GM12878 (cell line): ENCODE data around the gene SEC24C. TPM values are rescaled to one million over a fixed set of nuclear protein-coding genes. Genes with fewer than 3 reads are reported as not detected.

Source experiments
- ATAC-seq: fragments of 200-7000 bp; cut with Tn5 transposase; 3 replicates; pipeline ENCODE4 v1.9.1; 2020; ENCODE audit warnings: mild to moderate bottlenecking, moderate library complexity
- BruUV-seq: library from RNA; stranded (reverse); fragments of 400-500 nt; replicated peaks from 2 replicates; lab custom pipeline; 2021; lab: Mats Ljungman, UMichigan
- CTCF ChIA-PET: fragments of 300-600 bp; sonication (Branson Sonifier 250); formaldehyde crosslinking; extraction: SDS; loops from one replicate; lab custom pipeline; 2021; ENCODE audit warnings: inconsistent platforms; lab: Yijun Ruan, JAX
- POLR2A ChIA-PET: fragments of 350-600 bp; formaldehyde crosslinking; extraction: SDS; loops from one replicate; lab custom pipeline; 2021; ENCODE audit warnings: inconsistent platforms; lab: Charles Lee
- RAD21 ChIA-PET: fragments of 300-600 bp; sonication (Branson Sonifier 250); formaldehyde crosslinking; loops from one replicate; lab custom pipeline; 2023; ENCODE audit warnings: antibody characterized with exemption; ENCODE audit not compliant: unreplicated experiment; lab: Charles Lee
- SMC1A ChIA-PET: fragments of 300-600 bp; sonication (Branson Sonifier 250); formaldehyde crosslinking; loops from one replicate; lab custom pipeline; 2023; ENCODE audit not compliant: unreplicated experiment, uncharacterized antibody; lab: Charles Lee
- DNase-seq: peaks from one replicate; pipeline ENCODE4 v3.0.0-alpha.2; 2011; ENCODE audit warnings: low read depth, low spot score
- FAIRE-seq: peaks from 3 replicates; lab custom pipeline; 2011; peaks lifted over from hg19 to GRCh38; lab: Jason Lieb, UNC
- H2AFZ ChIP-seq: 2 replicates; pipeline ENCODE4 v1.6.0; 2011; ENCODE audit warnings: low read depth, low read length, control low read depth; ENCODE audit not compliant: control insufficient read depth
- H3K27ac ChIP-seq: 2 replicates; pipeline ENCODE4 v1.5.1; 2011; ENCODE audit warnings: control low read depth; ENCODE audit not compliant: control insufficient read depth, insufficient read depth
- H3K27me3 ChIP-seq, 2 experiments: replicated peaks in 1 of 2; 2 replicates each; pipeline versions ENCODE4 v1.6.0 to v1.6.1; 2011; ENCODE audit warnings: low read length in 1 of 2; ENCODE audit not compliant: control insufficient read depth in 2 of 2, insufficient read depth in 2 of 2
- H3K36me3 ChIP-seq, 2 experiments: 2 replicates each; pipeline ENCODE4 v1.5.1; 2011; ENCODE audit warnings: low read length in 1 of 2; ENCODE audit not compliant: control insufficient read depth in 2 of 2, insufficient read depth in 2 of 2
- H3K4me1 ChIP-seq: 2 replicates; pipeline ENCODE4 v1.6.1; 2011; ENCODE audit warnings: mild to moderate bottlenecking, low read length, moderate library complexity, mixed read lengths; ENCODE audit not compliant: control insufficient read depth, insufficient read depth
- H3K4me2 ChIP-seq: 2 replicates; pipeline ENCODE4 v1.6.0; 2011; ENCODE audit warnings: control low read depth; ENCODE audit not compliant: control insufficient read depth, insufficient read depth
- H3K4me3 ChIP-seq: fragments of 200-600 bp; sonication (generic); 2 replicates; pipeline ENCODE4 v1.5.1; 2016
- H3K79me2 ChIP-seq: 2 replicates; pipeline ENCODE4 v1.6.0; 2011; ENCODE audit warnings: low read length; ENCODE audit not compliant: control insufficient read depth, insufficient read depth
- H3K9ac ChIP-seq: 2 replicates; pipeline ENCODE4 v1.8.0; 2011; ENCODE audit warnings: low read length, control low read depth, mixed read lengths; ENCODE audit not compliant: control insufficient read depth, insufficient read depth
- H3K9me3 ChIP-seq: replicated peaks from 3 replicates; pipeline ENCODE4 v1.5.1; 2011; ENCODE audit warnings: mild to moderate bottlenecking, low read length; ENCODE audit not compliant: control insufficient read depth, insufficient read depth
- H4K20me1 ChIP-seq: 2 replicates; pipeline ENCODE4 v1.6.0; 2011; ENCODE audit not compliant: control insufficient read depth, insufficient read depth
- ATF2 ChIP-seq: IDR thresholded peaks from 2 replicates; pipeline ENCODE4 v1.6.1; 2012; ENCODE audit warnings: low read length, inconsistent platforms
- BHLHE40 ChIP-seq, 2 experiments: fragments of 450-650 bp in 1 of 2; IDR thresholded peaks; 2 replicates each; pipeline ENCODE4 v1.6.1; 2011 to 2017; ENCODE audit warnings: low read depth in 2 of 2, borderline replicate concordance in 1 of 2, improper control_type of control experiment in 1 of 2, low read length in 1 of 2, mild to moderate bottlenecking in 1 of 2
- CTCF ChIP-seq, 3 experiments: IDR thresholded peaks in 2 of 3; conservative IDR thresholded peaks in 1 of 3; 2 replicates each; pipeline ENCODE4 v1.5.1; 2011; ENCODE audit warnings: low read depth in 3 of 3, low read length in 3 of 3, mild to moderate bottlenecking in 3 of 3, control low read depth in 2 of 3, moderate library complexity in 2 of 3, inconsistent platforms in 1 of 3, mixed read lengths in 1 of 3; ENCODE audit not compliant: control insufficient read depth in 2 of 3, insufficient read depth in 1 of 3; ENCODE audit errors: extremely low read depth in 1 of 3
- FOXM1 ChIP-seq: IDR thresholded peaks from 2 replicates; pipeline ENCODE4 v1.6.1; 2012; ENCODE audit warnings: low read depth, mild to moderate bottlenecking, inconsistent platforms, low read length, moderate library complexity
- HDAC2 ChIP-seq: fragments of 200-600 bp; sonication (generic); IDR thresholded peaks from 2 replicates; pipeline ENCODE4 v1.6.1; 2017
- MYB ChIP-seq: fragments of 150-350 bp; IDR thresholded peaks from 2 replicates; pipeline ENCODE4 v1.6.1; 2014; ENCODE audit warnings: mild to moderate bottlenecking, low read depth, low read length, borderline replicate concordance
- PRDM15 ChIP-seq: fragments of 450-650 bp; formaldehyde crosslinking; IDR thresholded peaks from 2 replicates; pipeline ENCODE4 v1.4.0; 2020; ENCODE audit warnings: mild to moderate bottlenecking, moderate library complexity
- SIX5 ChIP-seq: IDR thresholded peaks from 2 replicates; pipeline ENCODE4 v1.6.1; 2011; ENCODE audit warnings: mild to moderate bottlenecking, low read depth, low read length, moderate library complexity; ENCODE audit not compliant: severe bottlenecking
- TARDBP ChIP-seq: IDR thresholded peaks from 2 replicates; pipeline ENCODE4 v1.6.1; 2016; ENCODE audit warnings: borderline replicate concordance
- TBL1XR1 ChIP-seq: IDR thresholded peaks from 2 replicates; pipeline ENCODE4 v1.6.1; 2012; ENCODE audit warnings: low read depth, low read length, improper control_type of control experiment
- USF1 ChIP-seq: IDR thresholded peaks from 2 replicates; pipeline ENCODE4 v1.6.1; 2011; ENCODE audit warnings: borderline replicate concordance, low read depth, mild to moderate bottlenecking, moderate library complexity, mixed read lengths, low read length; ENCODE audit not compliant: insufficient read depth; ENCODE audit errors: extremely low read length
- YBX1 ChIP-seq: fragments of 450-650 bp; IDR thresholded peaks from 2 replicates; pipeline ENCODE4 v1.6.1; 2016; ENCODE audit warnings: antibody characterized with exemption
- WGBS: methylation state at CpG from one replicate; pipeline ENCODE4 v1.1.6; 2016; ENCODE audit warnings: low lambda C conversion rate; ENCODE audit not compliant: insufficient replicate concordance, insufficient coverage; ENCODE audit errors: missing lambda C conversion rate; 5-methylcytosine and 5-hydroxymethylcytosine counted together
- in situ Hi-C: fragments of 300-500 bp; cut with MboI; formaldehyde crosslinking; loops from 9 replicates; pipeline ENCODE4 v1.14.3; 2018; ENCODE audit warnings: mixed read lengths
- intact Hi-C: fragments of 100-400 bp; cut with micrococcal nuclease; formaldehyde crosslinking; loops from one replicate; pipeline ENCODE4 v1.14.2; 2022; ENCODE audit not compliant: unreplicated experiment
- polyA plus RNA-seq, 11 experiments: library from polyadenylated mRNA; depleted of rRNA in 4 of 11; unstranded in 6 of 11; stranded (reverse) in 5 of 11; fragments of >200 nt; fragmentation: Nextera tagmentation in 4 of 11; fragmentation: Illumina TruSeq in 1 of 11; extraction: Ambion mirVana in 4 of 11; extraction: Trizol in 1 of 11; gene quantifications; 1 replicate in 1 of 11; 2 replicates in 10 of 11; pipeline versions ENCODE4 v1.2.1 to v1.2.3, GENCODE V29; 2011 to 2016; ENCODE audit warnings: inconsistent platforms in 2 of 11, missing spikeins in 2 of 11, low read depth in 1 of 11
- total RNA-seq, 4 experiments: library from RNA; depleted of rRNA in 3 of 4; stranded (reverse); fragments of >200 nt in 3 of 4; fragmentation: Illumina TruSeq in 1 of 4; extraction: Trizol in 1 of 4; gene quantifications; 2 replicates each; pipeline versions ENCODE4 v1.2.1 to v1.2.3, GENCODE V29; 2013 to 2021

Gene SEC24C
- total and polyA plus RNA-seq, 10 of the 15 experiments (the other 5 are each of a cell fraction or from before 2014, with no cell fraction given), result 12.7 to 117 (median 73.8) TPM

- Histone ChIP-seq H3K36me3 (no peaks in the 10 kb centered on the region; a peak in 1 of 4 replicates), H3K9ac (peak overlapping the region; percentile 96), H4K20me1 (no peaks in the 10 kb centered on the region), H3K4me1 (peaks cover 11% of the 10 kb centered on the region), H3K27ac (peak overlapping the region; percentile 97), H3K4me3 (peak overlapping the region; percentile 95), H3K4me2 (peak overlapping the region; percentile 93), H3K27me3 (no peaks in the 10 kb centered on the region), H3K9me3 (no peaks in the 10 kb centered on the region), H3K79me2 (peaks cover 50% of the 10 kb centered on the region), H2AFZ (peak overlapping the region; percentile 82)
- BruUV-seq, result TSS peak; percentile 98
- ChIA-PET CTCF (interaction anchor here (0.7 to 2.7 kb wide), 10 partner anchors 9 to 213 kb away, joined by 3 to 20 read pairs (median 4); a partner anchor contains a TSS), SMC1A (interaction anchor here (0.7 to 4.1 kb wide), 16 partner anchors 10 to 137 kb away, joined by 3 to 35 read pairs (median 4); partner anchors contain the start of gene CHCHD1), POLR2A (interaction anchor here (0.9 to 3.7 kb wide), 10 partner anchors 10 to 41 kb away, joined by 3 to 38 read pairs (median 14); partner anchors contain the start of gene CHCHD1), RAD21 (interaction anchor here (0.7 to 5.3 kb wide), 10 partner anchors 13 to 247 kb away, joined by 3 to 52 read pairs (median 6); partner anchors contain the start of genes CHCHD1, PPP3CB and SYNPO2L)
- FAIRE-seq, result no peak
- 27% methylated on average over 6 of the region's 6 CpGs for WGBS
- ATAC-seq, result no peak
- intact Hi-C loops (loop anchor here (1.0 kb wide), 1 partner anchor 42 kb away; the partner anchor contains the start of gene ZSWIM8), in situ Hi-C loops (no loop called here)
- no peak for DNase-seq
- TF ChIP-seq MYB (no peak), BHLHE40 (IDR thresholded peaks at IDR 0.05; ENCODE audit: borderline replicate concordance in 1 of 2, low read depth in 2 of 2, low read length in 1 of 2) (no peak), TBL1XR1 (no peak), USF1 (no peak), FOXM1 (peak; percentile 15; the same call in 1 of the 2 replicates), TARDBP (no peak), SIX5 (no peak), HDAC2 (no peak), ATF2 (no peak; the same call in 1 of the 2 replicates), PRDM15 (CRISPR knock-in tag) (peak; percentile 81), YBX1 (no peak), CTCF (IDR thresholded peaks at IDR 0.05 in 2 of 3, conservative IDR thresholded peaks at IDR 0.05 in 1 of 3; ENCODE audit: control insufficient read depth in 2 of 3, extremely low read depth in 1 of 3, insufficient read depth in 1 of 3, low read depth in 3 of 3, low read length in 3 of 3) (no peak)
Measured at GRCh38 chr10:73743327-73743904, 756 bp upstream of the SEC24C start.
